SK-MEL-5 (cell line): Measurements from ENCODE around the gene PARP12. TPM values are rescaled to one million over a fixed set of nuclear protein-coding genes. Genes with fewer than 3 reads are reported as not detected.

Experiments used
- small RNA-seq, 2 experiments: library from RNA; depleted of rRNA; stranded (forward); fragments of <200 nt; gene quantifications; one replicate each; pipeline ENCODE3, GENCODE V24; 2014
- total RNA-seq: library from RNA; depleted of rRNA; stranded (reverse); fragments of >200 nt; shearing (Covaris generic); gene quantifications from 2 replicates; pipeline ENCODE4 v1.2.3, GENCODE V29; 2014; rRNA removed

Gene PARP12
- total RNA-seq, 1 experiment from 2014 or later = 15.1 TPM

Small RNA genes within 50 kb of the gene (small RNA-seq; reads per million reads assigned to genes)
- 0 reads per million in 2 experiments for gene RF00019

Other genes with a start within 250 kb of the PARP12 start
- 3.4 and 10.1 TPM in 2 replicates for gene TBXAS1, start 233.7 kb downstream of the PARP12 start, total RNA-seq
- 5.3 and 9.0 TPM in 2 replicates for gene KDM7A, start 114.0 kb upstream of the PARP12 start, total RNA-seq